Cardiac fibroblast (primary cell): ENCODE results near the gene FRS2.

Experiments used
- DNase-seq, 2 donors: peaks; one replicate each; pipeline versions ENCODE4 v3.0.0 to v3.0.0-alpha.2; 2010; ENCODE audit warnings: low read depth in 2 of 2
- H3K4me3 ChIP-seq, 2 donors: replicated peaks in 1 of 2; 1 replicate in 1 of 2; 2 replicates in 1 of 2; pipeline ENCODE4 v1.5.1; 2011; ENCODE audit warnings: low read depth in 2 of 2, low read length in 2 of 2, mild to moderate bottlenecking in 2 of 2, moderate library complexity in 1 of 2
- TF ChIP-seq, protein P1 (sequence below): IDR thresholded peaks from one replicate; pipeline ENCODE4 v1.5.1; 2011; ENCODE audit warnings: low read depth, mild to moderate bottlenecking, low read length, inconsistent platforms

The FRS2 gene

DNA sequence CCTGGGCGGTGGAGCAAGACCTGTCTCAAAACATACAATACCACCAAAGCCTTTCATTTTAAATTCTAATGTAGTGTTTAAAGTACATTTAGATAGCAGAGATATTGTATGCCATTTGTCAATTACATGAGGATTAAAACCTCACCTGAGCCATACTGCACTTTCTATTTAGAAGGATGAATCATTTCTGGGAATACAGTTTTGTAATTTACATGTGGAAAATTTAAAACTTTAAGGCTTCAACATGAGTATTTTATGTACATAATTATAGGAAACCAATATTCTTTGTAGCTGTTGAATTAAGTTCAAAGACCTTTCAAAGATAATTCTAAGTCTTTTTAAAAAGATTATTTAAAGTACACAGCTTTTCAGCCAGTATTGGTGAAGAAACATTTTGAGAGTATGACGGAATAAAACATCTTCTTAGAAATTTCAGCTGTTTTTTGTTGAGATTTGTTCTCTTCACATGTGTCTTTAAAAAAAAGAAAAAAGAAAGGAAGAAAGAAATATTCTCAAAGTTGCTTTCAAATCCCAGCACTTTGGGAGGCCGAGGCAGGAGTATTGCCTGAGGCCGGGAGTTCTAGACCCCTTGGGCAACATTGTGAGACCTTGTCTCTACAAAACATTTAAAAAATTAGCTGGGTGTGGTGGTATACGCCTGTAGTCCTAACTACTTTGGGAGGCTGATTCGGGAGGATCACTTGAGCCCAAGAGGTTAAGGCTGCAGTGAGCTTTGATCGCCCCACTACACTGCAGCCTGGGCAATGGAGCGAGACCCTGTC lies 80.6 kb downstream of the FRS2 start:
- H3K4me3 ChIP-seq: no peak overlapping the region
- no peak for DNase-seq
- TF ChIP-seq, protein P1, sequence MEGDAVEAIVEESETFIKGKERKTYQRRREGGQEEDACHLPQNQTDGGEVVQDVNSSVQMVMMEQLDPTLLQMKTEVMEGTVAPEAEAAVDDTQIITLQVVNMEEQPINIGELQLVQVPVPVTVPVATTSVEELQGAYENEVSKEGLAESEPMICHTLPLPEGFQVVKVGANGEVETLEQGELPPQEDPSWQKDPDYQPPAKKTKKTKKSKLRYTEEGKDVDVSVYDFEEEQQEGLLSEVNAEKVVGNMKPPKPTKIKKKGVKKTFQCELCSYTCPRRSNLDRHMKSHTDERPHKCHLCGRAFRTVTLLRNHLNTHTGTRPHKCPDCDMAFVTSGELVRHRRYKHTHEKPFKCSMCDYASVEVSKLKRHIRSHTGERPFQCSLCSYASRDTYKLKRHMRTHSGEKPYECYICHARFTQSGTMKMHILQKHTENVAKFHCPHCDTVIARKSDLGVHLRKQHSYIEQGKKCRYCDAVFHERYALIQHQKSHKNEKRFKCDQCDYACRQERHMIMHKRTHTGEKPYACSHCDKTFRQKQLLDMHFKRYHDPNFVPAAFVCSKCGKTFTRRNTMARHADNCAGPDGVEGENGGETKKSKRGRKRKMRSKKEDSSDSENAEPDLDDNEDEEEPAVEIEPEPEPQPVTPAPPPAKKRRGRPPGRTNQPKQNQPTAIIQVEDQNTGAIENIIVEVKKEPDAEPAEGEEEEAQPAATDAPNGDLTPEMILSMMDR: no peak

DNA sequence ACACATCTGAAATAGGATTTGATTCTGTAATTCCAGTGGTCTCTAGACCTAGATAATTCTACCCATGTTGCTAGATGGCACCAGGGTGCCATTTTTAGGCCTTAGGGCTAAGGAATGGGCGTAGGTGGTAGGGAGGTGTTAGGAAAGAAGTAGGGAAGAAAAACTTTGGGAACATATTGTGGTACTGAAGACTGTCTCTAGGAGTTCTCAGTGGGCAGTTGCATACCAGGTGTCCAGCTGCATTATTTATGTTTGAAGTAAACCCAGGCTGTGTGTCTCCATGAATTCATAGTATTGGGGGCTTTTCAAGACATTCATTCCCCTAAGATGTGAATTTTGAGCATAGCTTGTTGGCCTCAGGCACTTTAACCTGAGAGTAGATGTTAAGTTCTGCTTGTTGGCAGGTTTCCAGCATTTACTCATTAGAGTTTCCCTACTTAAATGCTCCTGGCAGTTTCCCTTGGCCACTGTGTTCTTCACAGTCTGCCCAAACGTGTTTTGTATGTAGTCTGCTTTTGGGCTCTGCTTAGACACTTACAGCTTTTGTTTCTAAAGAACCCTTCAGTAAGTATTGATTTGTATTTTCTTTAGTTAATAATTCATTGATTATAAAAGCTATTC lies 83.5 kb downstream of the FRS2 start:
- TF ChIP-seq, protein P1: no peak
- peak; percentile 65 to 75 for DNase-seq

GRCh38 chr12:69555461-69555860 lies 85.3 kb downstream of the FRS2 start:
- no peak overlapping the region for H3K4me3 ChIP-seq
- peak; percentile 33 to 85 for DNase-seq
- TF ChIP-seq, protein P1: no peak

More for the DNA sequence above, 83.5 kb downstream of the FRS2 start:
- no peak overlapping the region for H3K4me3 ChIP-seq

- TF ChIP-seq, protein P1: no peak
- H3K4me3 ChIP-seq: no peak overlapping the region
- no peak for DNase-seq
Observed at GRCh38 chr12:69556383-69556782, 86.2 kb downstream of the FRS2 start.

GRCh38 chr12:69563166-69563762 lies 93.1 kb downstream of the FRS2 start:
- TF ChIP-seq, protein P1: no peak
- H3K4me3 ChIP-seq: no peak overlapping the region
- DNase-seq: no peak

DNA sequence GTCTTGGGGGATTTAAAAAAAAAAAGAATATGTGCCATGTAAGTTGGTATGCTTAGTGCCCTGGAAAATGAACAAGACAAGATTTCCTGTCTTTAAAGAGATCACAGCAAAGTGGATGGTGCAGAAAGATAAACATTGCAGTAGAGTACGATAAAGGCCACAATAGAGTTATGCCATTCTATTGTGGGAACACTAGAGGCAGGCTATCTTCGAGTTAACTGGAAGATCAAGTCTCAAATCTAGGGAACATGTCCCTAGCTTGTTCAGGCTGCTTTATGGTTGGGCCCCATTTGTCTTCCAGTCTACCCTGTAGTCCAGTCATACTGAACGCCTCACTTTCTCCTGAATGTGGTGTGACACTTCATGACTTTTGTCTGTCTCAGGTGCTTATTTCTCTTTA lies 96.4 kb downstream of the FRS2 start:
- TF ChIP-seq, protein P1: no peak
- DNase-seq: no peak
- no peak overlapping the region for H3K4me3 ChIP-seq
